ENCODE measurements around the gene DNAJB13.

DNA sequence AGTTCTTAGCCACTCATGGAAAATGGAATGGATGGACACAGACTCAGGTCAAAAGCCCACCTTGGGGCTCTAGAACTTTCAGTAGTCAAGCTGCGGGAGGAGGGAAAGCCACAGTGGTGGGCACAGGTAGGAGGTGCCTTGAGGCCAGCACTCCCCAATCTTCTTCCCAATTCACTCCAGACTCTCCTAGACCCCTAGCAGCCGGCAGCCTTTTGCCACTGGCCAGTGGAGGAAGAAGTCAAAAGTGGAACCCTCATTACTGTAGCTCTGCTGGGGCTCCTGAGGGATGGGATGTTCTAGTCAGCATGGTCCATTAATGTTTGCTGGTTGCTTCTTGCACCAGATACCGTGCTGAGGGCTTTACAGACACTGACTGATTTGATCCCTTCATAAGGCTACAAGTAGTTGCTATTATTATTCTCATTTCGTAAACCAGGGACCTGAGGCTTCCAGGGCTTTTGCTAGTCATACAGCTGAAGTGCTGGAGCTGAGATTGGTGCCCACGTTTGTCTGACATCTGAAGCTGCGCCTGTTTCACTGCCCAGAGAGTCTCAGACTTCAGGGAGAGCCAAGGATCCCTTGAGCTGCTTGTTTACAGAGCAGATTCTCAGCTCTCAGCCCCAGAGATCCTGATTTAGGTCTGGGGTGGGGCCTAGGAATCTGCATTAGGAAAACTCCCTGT lies 57.0 kb downstream of the DNAJB13 start:
- TF ChIP-seq EZH2phosphoT487 (IDR thresholded peaks at IDR 0.05; ENCODE audit: insufficient read depth, low read depth) (no peak), EZH2 (IDR thresholded peaks at IDR 0.05; ENCODE audit: insufficient read depth, poor library complexity, severe bottlenecking) (no peak)

Data from GM23248 (cell line).